HUES48 (cell line): ENCODE measurements around the gene ACSF3.
"Not testable (repeated sequence)": the region's sequence is repeated elsewhere in the genome, so short reads cannot be mapped to it uniquely, and the experiment has no call there.

ENCODE experiments used
- H3K27ac ChIP-seq: one replicate; pipeline ENCODE4 v1.7.0; 2013; ENCODE audit warnings: low read depth, low read length, inconsistent platforms
- H3K27me3 ChIP-seq: 2 replicates; pipeline ENCODE4 v1.6.1; 2013; ENCODE audit warnings: mild to moderate bottlenecking, low read length; ENCODE audit not compliant: control insufficient read depth, insufficient read depth
- H3K36me3 ChIP-seq: 2 replicates; pipeline ENCODE4 v1.6.1; 2013; ENCODE audit warnings: low read length; ENCODE audit not compliant: control insufficient read depth, insufficient read depth
- H3K4me1 ChIP-seq: 2 replicates; pipeline ENCODE4 v1.6.1; 2013; ENCODE audit warnings: mild to moderate bottlenecking, low read length; ENCODE audit not compliant: control insufficient read depth, insufficient read depth
- H3K4me3 ChIP-seq: 2 replicates; pipeline ENCODE4 v1.5.1; 2013; ENCODE audit warnings: mild to moderate bottlenecking, low read depth, low read length
- H3K9ac ChIP-seq: 2 replicates; pipeline ENCODE4 v1.6.1; 2013; ENCODE audit warnings: mild to moderate bottlenecking, low read depth, low read length, moderate library complexity
- H3K9me3 ChIP-seq: 2 replicates; pipeline ENCODE4 v1.6.1; 2013; ENCODE audit warnings: low read length; ENCODE audit not compliant: control insufficient read depth, insufficient read depth

The ACSF3 gene

GRCh38 chr16:89087922-89088497 is 5.6 kb upstream of the ACSF3 start:
- no peaks in the 10 kb centered on the region for H3K9me3 ChIP-seq
- peaks cover 19% of the 10 kb centered on the region for H3K27me3 ChIP-seq
- no peak overlapping the region for H3K27ac ChIP-seq
- no peaks in the 10 kb centered on the region for H3K36me3 ChIP-seq
- no peak overlapping the region for H3K9ac ChIP-seq
- peaks cover 3% of the 10 kb centered on the region; the same call in 1 of the 2 replicates for H3K4me1 ChIP-seq
- H3K4me3 ChIP-seq = no peak overlapping the region

GRCh38 chr16:89089120-89089519 is 4.5 kb upstream of the ACSF3 start:
- Histone ChIP-seq H3K4me3 (no peak overlapping the region), H3K36me3 (no peaks in the 10 kb centered on the region), H3K4me1 (peaks cover 3% of the 10 kb centered on the region; the same call in 1 of the 2 replicates), H3K9me3 (no peaks in the 10 kb centered on the region), H3K9ac (no peak overlapping the region), H3K27ac (no peak overlapping the region), H3K27me3 (peaks cover 21% of the 10 kb centered on the region)

- no peaks in the 10 kb centered on the region for H3K36me3 ChIP-seq
- no peak overlapping the region for H3K4me3 ChIP-seq
- H3K4me1 ChIP-seq = peaks cover 13% of the 10 kb centered on the region
- no peak overlapping the region for H3K9ac ChIP-seq
- H3K27me3 ChIP-seq = peaks cover 21% of the 10 kb centered on the region
- no peak overlapping the region for H3K27ac ChIP-seq
- no peaks in the 10 kb centered on the region for H3K9me3 ChIP-seq
Measured at GRCh38 chr16:89090182-89090630, 3.4 kb upstream of the ACSF3 start.

- H3K9ac ChIP-seq = no peak overlapping the region
- no peaks in the 10 kb centered on the region for H3K36me3 ChIP-seq
- no peak overlapping the region for H3K27ac ChIP-seq
- no peak overlapping the region for H3K4me3 ChIP-seq
- H3K27me3 ChIP-seq = peaks cover 21% of the 10 kb centered on the region
- H3K9me3 ChIP-seq = no peaks in the 10 kb centered on the region
- H3K4me1 ChIP-seq = peaks cover 14% of the 10 kb centered on the region
Measured at GRCh38 chr16:89090669-89091426, 2.8 kb upstream of the ACSF3 start.

GRCh38 chr16:89092013-89092412 is 1.6 kb upstream of the ACSF3 start:
- Histone ChIP-seq H3K4me3 (no peak overlapping the region), H3K27ac (no peak overlapping the region), H3K27me3 (peaks cover 21% of the 10 kb centered on the region), H3K9me3 (no peaks in the 10 kb centered on the region), H3K36me3 (no peaks in the 10 kb centered on the region), H3K9ac (no peak overlapping the region), H3K4me1 (peaks cover 14% of the 10 kb centered on the region)

- Histone ChIP-seq H3K27me3 (peaks cover 21% of the 10 kb centered on the region), H3K4me1 (peaks cover 23% of the 10 kb centered on the region), H3K4me3 (peak overlapping the region; percentile 87), H3K9ac (peak overlapping the region; percentile 62; the same call in 1 of the 2 replicates)
- not testable (repeated sequence) for H3K27ac ChIP-seq, H3K9me3 ChIP-seq, H3K36me3 ChIP-seq
Measured at GRCh38 chr16:89093252-89093601, 425 bp upstream of the ACSF3 start.

- Histone ChIP-seq H3K27ac (no peak overlapping the region), H3K9ac (peak overlapping the region; percentile 62), H3K36me3 (0 out of 2 replicates have a peak, but pooled peaks cover 3% of the 10 kb centered on the region), H3K9me3 (no peaks in the 10 kb centered on the region), H3K4me3 (peak overlapping the region; percentile 87), H3K4me1 (peaks cover 23% of the 10 kb centered on the region), H3K27me3 (peaks cover 21% of the 10 kb centered on the region)
Measured at GRCh38 chr16:89094252-89094879, 714 bp downstream of the ACSF3 start.

- no peak overlapping the region for H3K9ac ChIP-seq
- peaks cover 21% of the 10 kb centered on the region for H3K27me3 ChIP-seq
- no peak overlapping the region for H3K27ac ChIP-seq
- 0 out of 2 replicates have a peak, but pooled peaks cover 3% of the 10 kb centered on the region for H3K36me3 ChIP-seq
- H3K4me1 ChIP-seq = peaks cover 23% of the 10 kb centered on the region
- no peaks in the 10 kb centered on the region for H3K9me3 ChIP-seq
- H3K4me3 ChIP-seq = peak overlapping the region; percentile 20; the same call in 1 of the 2 replicates
Measured at GRCh38 chr16:89094880-89095258, 1.2 kb downstream of the ACSF3 start.

GRCh38 chr16:89095491-89095951 is 1.9 kb downstream of the ACSF3 start:
- H3K36me3 ChIP-seq = 0 out of 2 replicates have a peak, but pooled peaks cover 3% of the 10 kb centered on the region
- H3K27me3 ChIP-seq = peaks cover 17% of the 10 kb centered on the region
- peak overlapping the region; percentile 53 for H3K27ac ChIP-seq
- peak overlapping the region; percentile 20; the same call in 1 of the 2 replicates for H3K4me3 ChIP-seq
- no peak overlapping the region for H3K9ac ChIP-seq
- H3K9me3 ChIP-seq = no peaks in the 10 kb centered on the region
- H3K4me1 ChIP-seq = peaks cover 23% of the 10 kb centered on the region

- Histone ChIP-seq H3K27ac (peak overlapping the region; percentile 53), H3K9me3 (no peaks in the 10 kb centered on the region), H3K4me3 (no peak overlapping the region), H3K27me3 (peaks cover 16% of the 10 kb centered on the region), H3K9ac (no peak overlapping the region), H3K4me1 (peaks cover 23% of the 10 kb centered on the region), H3K36me3 (peaks cover 9% of the 10 kb centered on the region)
Measured at GRCh38 chr16:89096042-89096717, 2.5 kb downstream of the ACSF3 start.
